Raji (cell line): ENCODE measurements around the gene DOK6.

Source experiments
- POLR2A ChIP-seq: IDR thresholded peaks from 2 replicates; pipeline ENCODE4 v1.6.1; 2011; ENCODE audit warnings: low read depth, low read length, control low read depth; ENCODE audit not compliant: insufficient read depth

Gene DOK6

DNA sequence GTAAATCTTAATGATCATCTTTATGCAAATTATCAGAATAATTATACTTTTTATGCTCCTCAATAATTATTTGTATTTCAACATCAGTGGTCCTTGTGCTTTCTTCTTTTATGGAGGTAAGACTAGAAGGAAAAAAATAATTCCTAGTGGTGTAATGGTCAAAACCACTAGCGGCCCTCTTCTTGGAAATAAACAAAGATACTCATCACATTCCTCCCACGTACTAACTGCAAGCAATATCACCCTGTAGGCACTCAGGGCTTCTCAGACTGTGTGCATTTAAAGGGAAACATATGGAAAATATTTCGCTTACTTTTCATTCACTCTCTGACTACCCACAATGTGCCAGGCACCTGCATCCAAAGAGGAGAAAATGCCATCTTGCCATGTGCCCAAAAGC, 263.7 kb downstream of the DOK6 start:
- TF ChIP-seq POLR2A = no peak

DNA sequence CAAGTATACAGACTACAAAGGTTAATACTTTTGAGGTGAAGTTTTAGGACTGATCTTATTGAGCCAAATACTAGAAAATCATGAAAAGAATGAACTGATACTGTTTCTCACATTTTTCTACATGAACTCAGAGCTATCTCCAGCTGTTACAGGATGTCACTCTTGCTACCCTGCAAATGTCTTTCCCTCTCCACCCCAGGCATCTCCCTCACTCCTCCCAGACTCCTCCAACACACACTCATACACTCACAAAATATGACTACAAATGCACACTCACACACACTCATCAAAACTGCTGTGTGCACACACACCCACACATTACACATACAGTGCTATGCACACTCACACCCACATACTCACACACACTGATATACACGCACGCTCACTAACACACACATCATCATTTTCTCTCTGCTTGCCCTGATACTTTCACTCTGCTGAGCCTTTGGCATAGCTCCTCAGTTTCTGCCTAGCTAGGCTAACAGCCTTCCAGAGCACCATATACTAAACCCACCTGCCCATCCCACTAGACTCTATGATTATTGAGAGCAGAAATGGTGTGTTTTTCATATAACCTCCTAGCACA, 273.7 kb downstream of the DOK6 start:
- no peak for TF ChIP-seq POLR2A

DNA sequence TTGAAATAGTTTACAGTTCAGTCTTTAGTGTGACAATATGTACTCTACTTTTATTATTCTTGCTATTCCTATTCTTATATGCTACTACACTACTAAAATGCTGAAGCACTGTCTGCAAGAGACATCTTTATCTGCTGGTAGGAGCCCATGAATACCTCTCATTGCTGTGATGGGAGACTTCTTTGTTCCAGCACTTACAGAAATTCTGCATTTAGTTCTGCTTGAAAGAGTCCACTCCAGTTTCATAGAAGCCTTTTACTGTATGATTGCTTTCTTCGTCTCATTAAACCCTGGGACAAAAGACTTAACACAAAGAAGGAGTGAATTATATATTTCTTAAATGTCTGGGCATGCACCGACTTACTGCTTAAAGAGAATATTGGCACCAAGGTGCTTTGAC, 274.3 kb downstream of the DOK6 start:
- TF ChIP-seq POLR2A = no peak

DNA sequence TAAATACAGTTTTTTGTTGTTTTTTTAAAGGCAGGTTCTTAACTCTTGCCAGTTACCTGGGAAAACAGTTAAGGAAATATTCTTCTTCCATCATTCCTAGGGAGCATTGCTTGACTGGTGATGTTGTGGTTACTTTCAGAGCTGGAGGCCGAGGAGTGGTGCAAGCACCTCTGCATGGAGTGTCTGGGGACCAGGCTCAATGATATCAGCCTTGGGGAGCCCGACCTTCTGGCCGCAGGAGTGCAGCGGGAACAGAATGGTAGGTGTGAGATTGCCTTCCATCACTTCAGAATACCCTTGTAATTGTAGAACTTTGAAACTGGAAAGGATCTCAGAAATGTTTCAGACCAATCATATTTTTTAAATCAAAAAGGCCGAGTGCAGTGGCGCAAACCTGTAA, 276.9 kb downstream of the DOK6 start:
- no peak for TF ChIP-seq POLR2A

DNA sequence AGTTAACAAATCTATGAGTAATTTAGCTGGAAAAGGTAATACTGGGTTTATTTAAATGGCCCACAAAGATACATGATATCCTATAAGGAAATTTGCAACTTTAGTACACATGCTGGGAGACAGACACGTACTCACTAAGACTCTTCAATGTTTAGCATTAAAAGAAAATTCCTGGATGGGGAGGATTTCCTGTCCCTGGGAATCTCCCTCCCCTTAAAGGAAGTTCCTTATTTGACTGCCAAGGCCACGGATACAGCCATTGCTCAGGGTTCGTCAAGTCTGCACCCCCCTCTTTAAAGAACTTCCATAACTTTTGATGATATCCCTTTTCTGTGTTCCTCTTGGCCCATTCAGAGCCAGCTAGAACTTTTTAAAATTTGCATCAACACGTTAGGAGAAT, 279.4 kb downstream of the DOK6 start:
- no peak for TF ChIP-seq POLR2A

DNA sequence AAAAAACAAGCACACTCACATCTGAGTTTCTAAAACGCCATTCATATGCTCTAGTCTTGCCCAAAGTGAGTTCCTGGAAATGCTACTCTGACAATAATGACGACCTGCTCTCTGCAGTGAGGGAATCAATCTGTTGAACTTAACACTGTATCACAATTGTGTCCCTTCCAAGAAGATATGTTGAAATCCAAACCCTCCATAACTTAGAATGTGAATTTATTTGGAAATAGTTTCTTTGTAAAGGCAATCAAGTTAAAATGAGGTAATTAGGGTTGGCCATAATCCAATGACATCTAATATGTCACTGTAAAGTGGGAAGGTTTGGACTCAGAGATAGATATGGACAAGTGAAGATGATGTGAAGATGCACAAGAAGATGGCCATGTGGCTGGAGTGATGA, 282.5 kb downstream of the DOK6 start:
- no peak for TF ChIP-seq POLR2A

DNA sequence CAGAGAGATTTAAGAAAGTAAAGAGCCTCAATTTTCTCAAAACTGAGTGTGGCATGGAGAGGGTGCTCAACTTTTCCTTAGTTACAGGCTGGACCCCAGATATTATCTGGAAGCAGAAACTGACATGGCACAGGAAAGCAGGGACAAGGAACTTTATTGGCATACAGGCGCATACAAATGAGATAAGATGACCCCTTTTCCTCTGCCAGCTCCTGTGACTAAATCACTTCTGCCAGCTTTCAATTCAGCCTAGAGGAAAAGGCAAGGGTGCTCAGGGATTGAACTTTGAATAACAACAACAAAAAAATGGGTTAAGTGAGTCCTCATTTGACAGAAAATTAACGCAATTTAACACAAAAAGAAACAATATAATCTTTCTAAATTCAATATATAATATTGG, 284.1 kb downstream of the DOK6 start:
- no peak for TF ChIP-seq POLR2A

DNA sequence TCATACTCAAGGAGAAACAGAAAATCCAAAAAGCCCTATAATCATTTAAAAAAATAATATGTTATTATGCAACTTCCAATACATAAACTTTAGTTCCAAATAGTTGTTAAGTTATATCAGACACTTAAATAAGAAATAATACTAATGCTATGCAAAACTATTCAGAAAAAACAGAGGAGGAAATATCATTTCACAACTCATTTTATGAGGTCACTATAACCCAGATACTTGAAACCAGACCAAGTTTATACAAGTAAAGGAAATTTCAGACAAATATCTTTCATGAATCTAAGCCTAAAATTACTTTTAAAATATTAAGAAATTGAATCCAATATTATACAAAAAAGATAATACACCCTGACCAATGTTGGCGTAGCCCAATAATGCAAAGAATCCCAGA, 286.2 kb downstream of the DOK6 start:
- no peak for TF ChIP-seq POLR2A

DNA sequence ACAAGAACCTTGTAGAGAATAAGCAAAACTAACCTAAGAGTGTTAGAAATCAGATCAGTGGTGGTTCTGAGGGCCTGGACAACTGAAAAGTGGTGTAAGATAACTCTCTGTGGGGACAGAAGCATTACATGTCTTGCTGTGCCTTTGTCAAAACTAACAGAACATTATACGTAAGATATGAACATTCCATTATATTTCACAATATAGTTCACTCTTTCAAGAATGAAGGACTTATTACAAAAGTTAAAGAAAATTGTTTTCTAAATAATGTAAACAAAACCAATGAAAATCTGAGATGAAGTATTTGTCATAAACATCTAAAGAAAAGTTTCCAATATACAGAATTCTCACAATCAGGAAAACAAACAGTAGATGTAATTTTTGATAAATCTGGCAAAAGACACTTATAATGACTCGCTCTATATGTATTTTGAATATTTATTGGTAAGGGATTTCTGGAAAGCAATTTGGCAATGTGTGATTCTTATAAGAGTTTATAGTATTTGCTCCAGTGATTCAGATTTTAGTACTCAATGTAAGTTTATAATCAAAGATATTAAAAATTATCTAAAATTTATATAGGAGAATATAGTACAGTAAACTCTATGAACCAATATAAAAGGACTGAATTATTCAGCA, 288.6 kb downstream of the DOK6 start:
- TF ChIP-seq POLR2A = no peak

DNA sequence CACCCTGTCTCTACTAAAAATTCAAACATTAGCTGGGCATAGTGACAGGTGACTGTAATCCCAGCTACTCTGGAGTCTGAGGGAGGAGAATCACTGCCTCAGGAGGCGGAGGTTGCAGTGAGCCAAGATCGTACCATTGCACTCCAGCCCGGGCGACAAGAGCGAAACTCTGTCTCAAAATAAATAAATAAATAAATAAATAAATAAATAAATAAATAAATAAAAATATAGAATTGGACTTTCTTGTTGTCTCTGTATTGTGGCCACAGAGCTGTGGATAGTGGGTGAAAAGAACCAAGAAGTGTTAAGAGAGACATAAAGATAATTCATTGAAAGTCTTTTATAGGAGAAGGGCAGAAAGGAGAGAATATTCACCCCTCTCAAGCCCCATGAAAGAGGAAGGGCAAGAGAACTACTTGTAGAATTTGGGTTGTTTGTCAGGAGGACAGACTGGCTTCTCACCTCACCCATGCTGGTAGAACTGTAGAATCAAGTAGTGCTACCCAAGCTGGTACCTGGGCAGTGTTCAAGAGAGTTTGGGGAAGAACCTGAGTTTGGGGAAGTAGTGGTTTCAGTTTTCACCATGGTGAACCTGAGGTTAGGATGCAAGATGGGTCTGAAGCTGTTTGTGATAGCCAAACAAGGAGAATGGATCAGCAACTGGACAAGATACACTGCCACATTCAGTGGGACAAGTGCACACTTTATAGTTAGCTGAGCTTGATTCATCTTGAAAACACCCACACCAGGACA, 290.5 kb downstream of the DOK6 start:
- TF ChIP-seq POLR2A = no peak

DNA sequence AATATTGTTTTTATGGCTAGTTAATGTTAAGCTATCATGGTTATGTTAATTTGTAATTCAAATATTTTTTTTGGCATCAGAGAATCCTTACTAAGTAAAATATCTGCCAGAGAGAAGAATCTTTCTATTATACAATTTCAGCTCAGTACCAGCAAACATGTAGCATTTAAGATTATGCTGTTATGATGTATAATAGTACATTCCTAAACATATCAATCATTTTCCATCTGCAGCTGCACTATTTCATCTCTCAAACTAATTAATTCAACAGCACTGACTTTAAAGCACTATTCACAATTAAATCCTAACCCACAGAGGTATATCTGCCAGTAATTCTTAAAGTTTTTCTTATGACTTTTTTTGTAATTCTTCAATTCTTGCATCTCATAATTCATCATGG, 296.4 kb downstream of the DOK6 start:
- TF ChIP-seq POLR2A = no peak

DNA sequence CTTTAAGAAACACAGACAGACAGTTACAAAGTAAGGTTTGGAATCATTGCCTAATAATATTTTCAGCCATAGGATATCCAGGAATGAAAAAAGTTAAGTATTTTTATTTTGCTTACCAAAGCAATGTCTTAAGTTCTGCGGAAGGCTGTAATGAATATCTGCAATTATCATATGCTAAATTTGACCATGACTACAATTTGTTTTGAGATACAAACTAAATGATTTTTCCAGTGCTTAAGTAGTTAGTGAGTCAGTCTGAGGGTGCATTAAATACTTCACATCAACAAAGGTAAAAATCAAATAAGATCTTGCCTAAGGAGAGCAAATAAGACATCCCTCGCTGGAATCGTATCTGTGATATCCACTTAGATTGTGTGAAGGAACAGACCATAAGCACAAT, 297.0 kb downstream of the DOK6 start:
- no peak for TF ChIP-seq POLR2A

DNA sequence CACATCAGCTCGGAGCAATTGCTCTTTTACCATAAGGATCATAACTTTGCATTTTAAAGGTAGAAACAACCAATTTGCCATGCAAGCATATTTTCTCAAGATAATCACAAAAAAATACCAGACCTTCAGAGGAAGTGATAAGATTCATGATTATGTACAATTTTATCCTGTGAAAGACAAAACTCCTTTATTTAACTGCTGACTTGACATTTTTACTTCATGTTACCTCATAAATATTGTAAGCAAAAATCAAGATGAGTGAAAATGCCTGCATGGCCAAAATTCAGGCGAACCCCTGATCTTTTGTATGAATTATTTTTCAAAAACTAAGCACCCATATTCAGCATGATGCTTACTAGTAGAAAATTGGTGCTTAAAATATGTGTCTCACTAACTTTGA, 300.6 kb downstream of the DOK6 start:
- no peak for TF ChIP-seq POLR2A

DNA sequence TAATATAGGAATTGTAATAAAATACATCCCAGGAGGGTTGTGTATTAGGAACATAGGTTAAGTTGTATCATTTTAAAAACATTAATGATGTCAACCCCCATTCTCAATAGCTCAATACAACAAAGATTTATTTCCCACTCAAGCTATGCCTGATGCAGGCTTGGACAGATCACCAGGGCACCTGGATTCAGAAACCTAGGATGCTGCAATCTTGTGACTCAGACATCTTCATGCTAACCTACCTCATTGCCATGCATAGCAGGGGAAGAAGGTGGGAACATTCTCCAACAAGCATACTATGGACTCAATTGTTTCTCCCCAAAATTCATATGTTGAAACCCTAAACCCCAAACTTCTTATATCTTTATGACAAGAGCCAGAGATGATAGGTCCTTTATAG, 302.8 kb downstream of the DOK6 start:
- no peak for TF ChIP-seq POLR2A

DNA sequence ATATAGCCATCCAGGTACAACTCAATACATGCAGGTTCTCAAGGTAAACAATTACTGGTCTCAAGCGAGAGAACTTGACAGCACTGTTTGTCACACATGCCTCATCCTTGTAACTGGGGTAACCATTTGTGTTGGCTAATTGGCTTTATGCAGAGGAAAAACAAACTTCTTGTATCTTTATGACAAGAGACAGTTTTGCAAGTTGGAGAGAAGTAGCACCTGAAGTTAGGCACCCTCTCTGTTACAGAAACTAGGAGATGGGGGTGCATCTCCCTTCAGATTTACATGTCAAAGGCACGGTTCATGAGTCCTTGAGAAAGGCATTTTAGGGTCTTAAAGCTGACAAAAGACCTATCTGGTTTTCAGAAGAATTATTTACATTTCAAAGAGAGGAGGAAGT, 305.3 kb downstream of the DOK6 start:
- no peak for TF ChIP-seq POLR2A

DNA sequence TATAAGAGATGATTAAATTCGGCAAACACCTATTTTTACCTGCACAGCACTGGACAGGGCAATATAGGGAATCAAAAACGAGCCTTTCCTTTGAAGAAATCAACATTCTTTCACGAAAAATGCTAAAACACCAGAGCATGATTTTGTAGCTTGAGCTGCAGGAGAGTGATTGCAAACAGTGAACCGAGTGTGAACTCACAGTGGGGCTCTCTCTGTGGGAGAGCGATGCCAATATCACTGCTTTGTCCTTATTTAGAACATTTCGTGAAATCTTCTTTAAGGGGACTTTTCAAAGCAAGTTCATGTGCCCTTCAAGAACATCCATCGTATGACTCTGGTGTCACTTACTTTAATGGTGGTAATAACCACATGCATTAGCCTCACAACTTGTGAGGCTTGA, 308.2 kb downstream of the DOK6 start:
- no peak for TF ChIP-seq POLR2A
